ENCODE results near the gene VAT1. TPM values are rescaled to one million over a fixed set of nuclear protein-coding genes. Genes with fewer than 3 reads are reported as not detected.

Gene VAT1
- total and polyA plus RNA-seq, 9 of the 15 experiments (the other 6 are each of a cell fraction or from before 2014, with no cell fraction given): 29.4 to 153 (median 66.7) TPM

DNA sequence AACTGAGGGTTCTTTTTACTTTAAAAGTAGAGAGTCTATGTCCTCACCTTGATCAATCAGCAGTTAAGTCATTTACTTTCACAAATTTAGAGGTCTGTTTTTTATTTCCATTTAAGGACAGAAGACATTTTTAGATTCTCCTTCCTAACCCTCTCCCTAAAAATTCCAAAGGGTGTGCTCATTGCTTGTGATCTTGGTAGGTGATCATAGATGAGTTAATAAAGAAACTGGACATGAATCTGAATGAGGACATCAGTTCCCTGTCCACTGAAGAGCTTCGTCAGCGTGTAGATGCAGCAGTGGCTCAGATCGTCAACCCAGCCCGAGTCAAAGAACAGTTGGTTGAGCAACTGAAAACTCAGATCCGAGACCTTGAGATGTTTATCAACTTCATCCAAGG lies 33.0 kb downstream of the VAT1 start (continued):
- no peak for TF ChIP-seq ETV6 (IDR thresholded peaks at IDR 0.05; ENCODE audit: borderline replicate concordance in 1 of 2, low read depth in 2 of 2, low read length in 1 of 2)
- no peak for TF ChIP-seq ETV6 (CRISPR knock-in tag; IDR thresholded peaks at IDR 0.05; ENCODE audit: borderline replicate concordance)

DNA sequence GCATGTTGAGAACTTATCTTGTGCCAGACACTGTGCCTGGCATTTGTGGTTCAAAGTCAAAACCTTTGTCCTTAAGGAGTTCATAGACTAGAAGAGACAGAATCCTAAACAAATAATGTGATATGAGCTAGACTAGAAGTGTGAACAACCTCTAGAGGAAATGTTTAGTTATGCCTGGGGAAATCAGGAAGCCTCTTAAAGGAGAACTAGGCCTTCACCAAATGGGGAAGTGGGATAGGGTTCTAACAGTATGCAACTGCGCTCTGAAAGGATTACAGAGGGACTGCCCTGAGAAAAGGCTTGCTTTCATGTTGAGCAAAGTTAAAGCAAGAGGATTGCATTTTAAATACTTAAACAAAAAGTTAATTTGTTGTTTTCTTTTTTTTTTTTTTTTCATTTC lies 37.0 kb downstream of the VAT1 start:
- TF ChIP-seq TCF7 (IDR thresholded peaks at IDR 0.05; ENCODE audit: borderline replicate concordance): no peak
- TF ChIP-seq, protein P1, sequence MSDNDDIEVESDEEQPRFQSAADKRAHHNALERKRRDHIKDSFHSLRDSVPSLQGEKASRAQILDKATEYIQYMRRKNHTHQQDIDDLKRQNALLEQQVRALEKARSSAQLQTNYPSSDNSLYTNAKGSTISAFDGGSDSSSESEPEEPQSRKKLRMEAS (CRISPR knock-in tag; IDR thresholded peaks at IDR 0.05): no peak
- TF ChIP-seq ATF1 (CRISPR knock-in tag; IDR thresholded peaks at IDR 0.05): no peak
- TF ChIP-seq ATF1 (tag; IDR thresholded peaks at IDR 0.05): no peak
- TF ChIP-seq SPI1 (IDR thresholded peaks at IDR 0.05; ENCODE audit: borderline replicate concordance, low read depth, low read length): peak; percentile 95
- TF ChIP-seq, protein P2, sequence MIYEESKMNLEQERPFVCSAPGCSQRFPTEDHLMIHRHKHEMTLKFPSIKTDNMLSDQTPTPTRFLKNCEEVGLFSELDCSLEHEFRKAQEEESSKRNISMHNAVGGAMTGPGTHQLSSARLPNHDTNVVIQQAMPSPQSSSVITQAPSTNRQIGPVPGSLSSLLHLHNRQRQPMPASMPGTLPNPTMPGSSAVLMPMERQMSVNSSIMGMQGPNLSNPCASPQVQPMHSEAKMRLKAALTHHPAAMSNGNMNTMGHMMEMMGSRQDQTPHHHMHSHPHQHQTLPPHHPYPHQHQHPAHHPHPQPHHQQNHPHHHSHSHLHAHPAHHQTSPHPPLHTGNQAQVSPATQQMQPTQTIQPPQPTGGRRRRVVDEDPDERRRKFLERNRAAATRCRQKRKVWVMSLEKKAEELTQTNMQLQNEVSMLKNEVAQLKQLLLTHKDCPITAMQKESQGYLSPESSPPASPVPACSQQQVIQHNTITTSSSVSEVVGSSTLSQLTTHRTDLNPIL (CRISPR knock-in tag; IDR thresholded peaks at IDR 0.05): no peak
- TF ChIP-seq ZNF239 (CRISPR knock-in tag; IDR thresholded peaks at IDR 0.05): no peak
- TF ChIP-seq ZC3H11A (IDR thresholded peaks at IDR 0.05; ENCODE audit: low read depth, low read length): no peak
- no peak for TF ChIP-seq HDAC3 (IDR thresholded peaks at IDR 0.05; ENCODE audit: borderline replicate concordance, partially characterized antibody)
- no peak for TF ChIP-seq SAFB2 (IDR thresholded peaks at IDR 0.05; ENCODE audit: borderline replicate concordance, low read depth, low read length, severe bottlenecking)
- in situ Hi-C loops (cut with MboI): no loop called here
- Histone ChIP-seq H4K20me1 (replicated peaks; ENCODE audit: control insufficient read depth, insufficient read depth, low read length) (no peaks in the 10 kb centered on the region), H3K79me2 (ENCODE audit: control insufficient read depth, insufficient read depth, low read length) (peaks cover 39% of the 10 kb centered on the region), H3K9me1 (ENCODE audit: control insufficient read depth, insufficient read depth, low read length) (no peaks in the 10 kb centered on the region), H3K36me3 (ENCODE audit: control insufficient read depth, insufficient read depth, low read length) (peaks cover 74% of the 10 kb centered on the region), H3K9ac (ENCODE audit: insufficient read depth in 1 of 2, low read depth in 2 of 2, low read length in 2 of 2) (no peak overlapping the region), H3K4me1 (replicated peaks in 1 of 2; ENCODE audit: control insufficient read depth in 2 of 2, insufficient read depth in 2 of 2, low read length in 2 of 2) (peaks cover 11 to 13% of the 10 kb centered on the region in 2 experiments; a peak in 4 of 5 replicates), H2AFZ (ENCODE audit: low read depth, low read length) (no peak overlapping the region), H3K4me2 (ENCODE audit: insufficient read depth, low read length) (no peak overlapping the region), H3K4me3 (no peak overlapping the region), H3K27ac (ENCODE audit: extremely low read depth, low read depth, low read length) (peak overlapping the region; percentile 15; the same call in 1 of the 3 replicates), H3K27me3 (ENCODE audit: control insufficient read depth in 2 of 2, insufficient read depth in 2 of 2, low read length in 2 of 2) (no peaks in the 10 kb centered on the region), H3K9me3 (replicated peaks; ENCODE audit: control insufficient read depth, insufficient read depth, low read depth, low read length) (no peaks in the 10 kb centered on the region)
- intact Hi-C loops (cut with micrococcal nuclease): no loop called here
- WGBS (ENCODE audit: insufficient coverage, low coverage, missing lambda C conversion rate): 0% methylated on average over 1 of the region's 1 CpG
- CTCF ChIA-PET (ENCODE audit: low intra/inter-chr PET ratio): no interaction called here
- ATAC-seq (no peak), DNase-seq (ENCODE audit: extremely low read depth in 1 of 4, low spot score in 3 of 4) (no peak), FAIRE-seq (no peak)
- POLR2A ChIA-PET: interaction anchor here (0.7 to 2.6 kb wide), 2 partner anchors 8 to 13 kb away, joined by 3 to 16 read pairs; partner anchors contain the start of gene RPL27
- BruUV-seq (replicated peaks): no TSS peak

Data from K562 (cell line).